AG09309 (cell line): ENCODE results near the gene SIK2.

Experiments used
- DNase-seq: peaks from one replicate; pipeline ENCODE4 v3.0.0-alpha.2; 2010; ENCODE audit warnings: low read depth
- H3K4me3 ChIP-seq: 2 replicates; pipeline ENCODE4 v1.5.1; 2011; ENCODE audit warnings: mild to moderate bottlenecking, low read depth, low read length, moderate library complexity; ENCODE audit not compliant: control insufficient read depth
- TF ChIP-seq, protein P1 (sequence below): IDR thresholded peaks from 2 replicates; pipeline ENCODE4 v1.5.1; 2011; ENCODE audit warnings: mild to moderate bottlenecking, low read depth, low read length, inconsistent platforms; ENCODE audit not compliant: insufficient read depth, control insufficient read depth; ENCODE audit errors: missing control alignments

Gene SIK2

DNA sequence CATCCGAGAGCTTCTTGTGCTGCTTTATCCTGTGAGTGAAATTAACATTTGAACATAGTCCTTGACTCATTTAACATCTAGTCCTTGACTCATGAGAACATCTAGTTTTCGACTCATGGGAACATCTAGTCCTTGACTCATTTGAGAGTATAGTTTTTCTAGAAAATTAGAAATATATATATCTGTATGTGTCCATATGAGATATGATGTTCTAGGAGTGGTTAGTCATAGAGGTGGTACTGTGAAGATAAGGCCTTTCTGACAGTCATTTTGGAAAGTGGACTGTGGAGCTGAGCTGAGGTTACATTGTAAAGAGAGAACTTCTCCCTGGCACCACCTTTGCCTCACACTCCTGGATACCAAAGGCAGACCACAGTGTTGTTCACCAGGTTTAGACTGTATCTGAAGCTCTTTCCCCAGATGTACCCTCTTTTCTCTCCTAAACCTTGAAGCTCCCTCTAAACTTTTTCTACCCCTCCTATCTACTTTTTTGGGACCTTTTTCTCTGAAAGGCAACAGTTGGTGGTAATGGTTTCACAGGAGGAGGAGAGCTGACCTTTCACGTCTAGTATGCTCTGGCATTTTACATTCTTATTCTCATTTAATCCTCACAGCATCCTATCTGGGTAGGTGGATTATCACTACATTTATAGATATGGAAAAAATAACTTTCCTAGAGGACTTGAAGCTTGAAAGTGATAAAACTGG lies 96.8 kb downstream of the SIK2 start:
- H3K4me3 ChIP-seq: no peak overlapping the region
- DNase-seq: no peak
- TF ChIP-seq, protein P1, sequence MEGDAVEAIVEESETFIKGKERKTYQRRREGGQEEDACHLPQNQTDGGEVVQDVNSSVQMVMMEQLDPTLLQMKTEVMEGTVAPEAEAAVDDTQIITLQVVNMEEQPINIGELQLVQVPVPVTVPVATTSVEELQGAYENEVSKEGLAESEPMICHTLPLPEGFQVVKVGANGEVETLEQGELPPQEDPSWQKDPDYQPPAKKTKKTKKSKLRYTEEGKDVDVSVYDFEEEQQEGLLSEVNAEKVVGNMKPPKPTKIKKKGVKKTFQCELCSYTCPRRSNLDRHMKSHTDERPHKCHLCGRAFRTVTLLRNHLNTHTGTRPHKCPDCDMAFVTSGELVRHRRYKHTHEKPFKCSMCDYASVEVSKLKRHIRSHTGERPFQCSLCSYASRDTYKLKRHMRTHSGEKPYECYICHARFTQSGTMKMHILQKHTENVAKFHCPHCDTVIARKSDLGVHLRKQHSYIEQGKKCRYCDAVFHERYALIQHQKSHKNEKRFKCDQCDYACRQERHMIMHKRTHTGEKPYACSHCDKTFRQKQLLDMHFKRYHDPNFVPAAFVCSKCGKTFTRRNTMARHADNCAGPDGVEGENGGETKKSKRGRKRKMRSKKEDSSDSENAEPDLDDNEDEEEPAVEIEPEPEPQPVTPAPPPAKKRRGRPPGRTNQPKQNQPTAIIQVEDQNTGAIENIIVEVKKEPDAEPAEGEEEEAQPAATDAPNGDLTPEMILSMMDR: no peak

GRCh38 chr11:111699579-111700156 lies 97.4 kb downstream of the SIK2 start:
- DNase-seq: no peak
- TF ChIP-seq, protein P1: no peak
- no peak overlapping the region for H3K4me3 ChIP-seq

DNA sequence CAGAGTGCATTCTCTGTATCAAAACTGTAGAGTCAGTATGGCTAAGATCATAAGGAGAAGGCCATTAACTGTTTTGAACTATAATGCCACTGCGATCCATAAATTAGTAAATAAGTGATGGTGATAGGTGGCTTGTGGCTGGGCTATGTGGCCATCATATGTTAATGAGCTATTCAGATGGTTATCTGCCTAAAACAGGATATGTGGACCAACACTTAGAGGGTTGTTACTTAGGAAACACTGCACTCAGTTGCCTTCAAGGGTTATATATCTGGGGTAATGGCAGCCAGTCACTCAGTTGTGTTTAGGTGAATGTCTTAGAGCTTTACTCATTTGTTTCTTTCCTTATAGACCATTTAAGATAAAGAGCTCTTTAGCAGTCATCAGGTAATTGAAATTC lies 97.9 kb downstream of the SIK2 start:
- no peak overlapping the region for H3K4me3 ChIP-seq
- DNase-seq: no peak
- TF ChIP-seq, protein P1: no peak

- no peak for DNase-seq
- H3K4me3 ChIP-seq: no peak overlapping the region
- TF ChIP-seq, protein P1: no peak
Measured at GRCh38 chr11:111702623-111703022, 100.4 kb downstream of the SIK2 start.

DNA sequence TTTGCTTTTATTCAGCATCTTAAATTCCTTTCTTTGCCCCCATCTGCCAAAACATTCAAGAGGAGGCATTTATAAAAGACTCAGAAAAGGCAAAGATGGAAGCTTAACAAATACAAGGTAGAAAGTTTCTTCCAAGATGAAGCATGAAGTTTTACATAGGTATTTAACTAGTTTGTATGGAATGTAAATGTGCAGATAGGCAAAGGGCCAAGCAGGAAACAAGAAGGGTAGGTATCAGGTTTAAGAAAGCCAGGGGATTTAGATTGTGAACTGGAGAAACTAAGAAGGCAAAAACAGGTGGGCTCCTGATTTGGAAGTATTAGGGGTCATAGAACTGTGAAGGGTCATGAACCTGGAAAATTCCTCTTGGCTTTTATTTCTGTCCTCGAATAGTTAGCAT lies 101.3 kb downstream of the SIK2 start:
- H3K4me3 ChIP-seq: no peak overlapping the region
- TF ChIP-seq, protein P1: no peak
- DNase-seq: no peak

DNA sequence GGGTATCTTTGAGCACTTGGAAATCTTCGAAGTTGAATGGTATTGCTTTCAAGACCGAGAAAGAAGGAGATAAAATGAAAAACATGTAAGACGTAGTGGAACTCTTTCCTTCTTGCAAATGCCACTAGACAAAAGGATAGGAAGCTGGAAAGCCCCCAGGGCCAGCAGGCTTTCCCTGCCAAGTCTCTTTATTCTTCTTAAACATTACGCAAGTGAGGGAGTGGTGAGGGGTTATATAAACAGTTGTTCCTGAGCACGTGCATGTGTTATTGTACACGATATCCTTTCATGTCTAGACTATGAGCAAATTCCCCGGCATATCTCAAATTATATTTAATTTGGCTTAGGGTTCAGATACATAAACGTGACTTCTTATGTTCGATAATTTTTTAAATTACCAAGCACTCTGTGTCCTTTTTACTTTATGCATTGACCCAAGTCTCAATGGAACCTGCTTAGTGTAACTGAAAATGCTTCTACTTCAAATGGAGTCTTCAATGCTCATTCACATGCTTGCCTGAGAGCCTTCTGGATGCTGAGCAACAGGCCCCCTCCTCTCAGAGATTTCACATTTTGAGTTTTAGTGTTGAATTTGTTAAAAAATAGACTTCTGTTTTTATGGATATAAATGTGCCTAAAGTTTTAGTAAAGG lies 104.9 kb downstream of the SIK2 start:
- TF ChIP-seq, protein P1: no peak
- H3K4me3 ChIP-seq: no peak overlapping the region
- peak; percentile 27 for DNase-seq
